ENCODE results near the gene DMXL1.

Gene DMXL1

GRCh38 chr5:119269061-119269944, 198.4 kb downstream of the DMXL1 start:
- Histone ChIP-seq H3K36me3 (ENCODE audit: control insufficient read depth in 2 of 2, insufficient read depth in 1 of 2, low read length in 2 of 2) (no peaks in the 10 kb centered on the region), H3K9me3 (ENCODE audit: control insufficient read depth, insufficient read depth, low read depth, low read length) (no peaks in the 10 kb centered on the region), H3K27ac (ENCODE audit: extremely low read depth, low read depth, low read length) (peak overlapping the region; percentile 88), H3K4me3 (ENCODE audit: low read depth, low read length) (peak overlapping the region; percentile 60), H3K4me1 (ENCODE audit: control insufficient read depth, insufficient read depth, low read length) (peaks cover 37% of the 10 kb centered on the region)
- ChIA-PET CTCF (interaction anchor here (0.6 to 1.8 kb wide), 7 partner anchors 46 to 281 kb away, joined by 3 to 9 read pairs (median 4); partner anchors contain the start of gene DTWD2), POLR2A (interaction anchor here (0.9 to 3.4 kb wide), 16 partner anchors 8 to 281 kb away, joined by 3 to 32 read pairs (median 6); partner anchors contain the start of genes DMXL1, DTWD2 and TNFAIP8)
- TF ChIP-seq ZNF16 (tag by site-specific recombination; IDR thresholded peaks at IDR 0.05; ENCODE audit: low read depth) (no peak), KLF1 (tag by site-specific recombination; IDR thresholded peaks at IDR 0.05) (no peak), SCRT1 (tag by site-specific recombination; IDR thresholded peaks at IDR 0.05; ENCODE audit: borderline replicate concordance) (peak; percentile 99), REPIN1 (tag by site-specific recombination; IDR thresholded peaks at IDR 0.05; ENCODE audit: low read depth) (no peak), ZNF843 (tag by site-specific recombination; IDR thresholded peaks at IDR 0.05) (0 out of 2 replicates have a peak, but pooled peaks have one; percentile 10), GLI4 (tag by site-specific recombination; IDR thresholded peaks at IDR 0.05) (no peak), ZSCAN16 (tag by site-specific recombination; IDR thresholded peaks at IDR 0.05) (0 out of 2 replicates have a peak, but pooled peaks have one; percentile 16), ZNF610 (tag by site-specific recombination; IDR thresholded peaks at IDR 0.05; ENCODE audit: borderline replicate concordance) (no peak), GFI1B (tag by site-specific recombination; IDR thresholded peaks at IDR 0.05) (peak; percentile 93), ZNF580 (tag by site-specific recombination; IDR thresholded peaks at IDR 0.05) (no peak), ZNF341 (tag by site-specific recombination; IDR thresholded peaks at IDR 0.05; ENCODE audit: low read depth) (no peak), ZSCAN4 (tag by site-specific recombination; IDR thresholded peaks at IDR 0.05) (peak; percentile 89), ZNF629 (tag by site-specific recombination; IDR thresholded peaks at IDR 0.05) (peak; percentile 7; the same call in 1 of the 2 replicates), TSHZ1 (tag by site-specific recombination; IDR thresholded peaks at IDR 0.05; ENCODE audit: borderline replicate concordance) (no peak), ZNF549 (tag by site-specific recombination; IDR thresholded peaks at IDR 0.05) (no peak), ZNF488 (tag by site-specific recombination; IDR thresholded peaks at IDR 0.05) (no peak), ZNF600 (tag by site-specific recombination; IDR thresholded peaks at IDR 0.05) (no peak), ZNF560 (tag by site-specific recombination; IDR thresholded peaks at IDR 0.05; ENCODE audit: borderline replicate concordance) (no peak), ZNF501 (tag by site-specific recombination; IDR thresholded peaks at IDR 0.05) (peak; percentile 22; the same call in 1 of the 2 replicates), IKZF3 (tag by site-specific recombination; IDR thresholded peaks at IDR 0.05) (no peak), KLF7 (tag by site-specific recombination; IDR thresholded peaks at IDR 0.05; ENCODE audit: borderline replicate concordance) (no peak), ZBTB6 (tag by site-specific recombination; IDR thresholded peaks at IDR 0.05) (no peak), ZBTB48 (tag by site-specific recombination; IDR thresholded peaks at IDR 0.05) (peak; percentile 49; the same call in 1 of the 2 replicates), REST (tag by site-specific recombination; IDR thresholded peaks at IDR 0.05) (no peak), ZNF366 (tag by site-specific recombination; conservative IDR thresholded peaks at IDR 0.05) (no peak)

All from HEK293 (cell line).